Lung (tissue), 12 donors: ENCODE data around the gene LEKR1. TPM values are rescaled to one million over a fixed set of nuclear protein-coding genes. Genes with fewer than 3 reads are reported as not detected.

Experiments used
- ATAC-seq: fragments of 200-7000 bp; cut with Tn5 transposase; one replicate; pipeline ENCODE4 v1.9.1; 2020; ENCODE audit warnings: moderate number of reproducible peaks; ENCODE audit not compliant: insufficient read depth, low FRiP score
- DNase-seq, 3 donors: peaks; one replicate each; pipeline ENCODE4 v3.0.0-alpha.2; 2013 to 2017
- H3K27ac ChIP-seq, 2 donors: one replicate each; pipeline ENCODE4 v1.5.1; 2013; ENCODE audit warnings: mild to moderate bottlenecking in 2 of 2, moderate library complexity in 2 of 2, control low read depth in 1 of 2, inconsistent platforms in 1 of 2, low read depth in 1 of 2, low read length in 1 of 2
- H3K27me3 ChIP-seq, 3 donors: one replicate each; pipeline ENCODE4 v1.5.1; 2013; ENCODE audit warnings: low read length in 2 of 3; ENCODE audit not compliant: control insufficient read depth in 3 of 3, insufficient read depth in 3 of 3
- H3K36me3 ChIP-seq, 4 donors: one replicate each; pipeline ENCODE4 v1.5.1; 2013; ENCODE audit warnings: low read length in 4 of 4, mild to moderate bottlenecking in 1 of 4, moderate library complexity in 1 of 4; ENCODE audit not compliant: control insufficient read depth in 4 of 4, insufficient read depth in 4 of 4
- H3K4me1 ChIP-seq, 5 donors: one replicate each; pipeline ENCODE4 v1.5.1; 2013; ENCODE audit warnings: low read length in 5 of 5, mild to moderate bottlenecking in 2 of 5, moderate library complexity in 1 of 5; ENCODE audit not compliant: control insufficient read depth in 5 of 5, insufficient read depth in 5 of 5
- H3K4me3 ChIP-seq: one replicate; pipeline ENCODE4 v1.5.1; 2013; ENCODE audit warnings: mild to moderate bottlenecking, control low read depth, moderate library complexity
- H3K9ac ChIP-seq, 2 donors: one replicate each; pipeline ENCODE4 v1.5.1; 2013; ENCODE audit warnings: low read length in 2 of 2, control low read depth in 1 of 2; ENCODE audit not compliant: insufficient read depth in 1 of 2
- H3K9me3 ChIP-seq, 4 donors: one replicate each; pipeline ENCODE4 v1.5.1; 2013; ENCODE audit warnings: low read length in 3 of 4, mild to moderate bottlenecking in 1 of 4, moderate library complexity in 1 of 4; ENCODE audit not compliant: control insufficient read depth in 4 of 4, insufficient read depth in 3 of 4
- CTCF ChIP-seq: IDR thresholded peaks from 2 replicates; pipeline ENCODE4 v1.5.1; 2012; ENCODE audit warnings: mild to moderate bottlenecking; ENCODE audit errors: control extremely low read depth, extremely low read depth
- WGBS, 2 donors: extraction: QIAGEN DNeasy Blood & Tissue Kit; methylation state at CpG; one replicate each; pipeline ENCODE4 v1.1.7; 2013; 5-methylcytosine and 5-hydroxymethylcytosine counted together
- polyA plus RNA-seq, 2 donors: library from polyadenylated mRNA; stranded (reverse); fragments of 200-250 nt; gene quantifications; one replicate each; pipeline ENCODE4 v1.2.1, GENCODE V29; 2013
- total RNA-seq, 2 donors: library from RNA; depleted of rRNA in 1 of 2; stranded (reverse); fragments of >200 nt in 1 of 2; gene quantifications; one replicate each; pipeline ENCODE4 v1.2.1, GENCODE V29; 2014 to 2021
- donor health status: control.
- donor health status: control.
- donor health status: Bipolar disorder and iron deficiency.
- donor health status: healthy.
- donor health status: DM: yes; HTN: yes; CAD: no.

Gene LEKR1
- total and polyA plus RNA-seq, 4 donors, result 0.71 to 5.4 (median 3.2) TPM

GRCh38 chr3:156837115-156837514 is 11.0 kb downstream of the LEKR1 start:
- no peaks in the 10 kb centered on the region for H3K4me1 ChIP-seq
- no peak overlapping the region for H3K9ac ChIP-seq
- no peaks in the 10 kb centered on the region for H3K9me3 ChIP-seq
- H3K27me3 ChIP-seq, result no peaks in the 10 kb centered on the region
- H3K4me3 ChIP-seq, result no peak overlapping the region
- TF ChIP-seq CTCF, result no peak
- DNase-seq (no peak), ATAC-seq (no peak)
- no peak overlapping the region for H3K27ac ChIP-seq
- 71 to 77% methylated on average over 5 of the region's 5 CpGs for WGBS, 2 donors
- H3K36me3 ChIP-seq, result no peaks in the 10 kb centered on the region

- Histone ChIP-seq H3K4me3 (no peak overlapping the region), H3K9me3 (no peaks in the 10 kb centered on the region), H3K27me3 (no peaks in the 10 kb centered on the region), H3K27ac (no peak overlapping the region), H3K36me3 (no peaks in the 10 kb centered on the region), H3K9ac (no peak overlapping the region), H3K4me1 (no peaks in the 10 kb centered on the region)
- TF ChIP-seq CTCF, result no peak
- ATAC-seq (no peak), DNase-seq (no peak)
- 93 to 99% methylated on average over 3 of the region's 3 CpGs for WGBS, 2 donors
Measured at GRCh38 chr3:156838035-156838434, 11.9 kb downstream of the LEKR1 start.

- DNase-seq (no peak), ATAC-seq (no peak)
- no peaks in the 10 kb centered on the region for H3K9me3 ChIP-seq
- H3K4me1 ChIP-seq, result no peaks in the 10 kb centered on the region
- H3K27me3 ChIP-seq, result no peaks in the 10 kb centered on the region
- H3K4me3 ChIP-seq, result no peak overlapping the region
- H3K27ac ChIP-seq, result no peak overlapping the region
- H3K36me3 ChIP-seq, result no peaks in the 10 kb centered on the region
- WGBS, 2 donors, result 67 to 76% methylated on average over 3 of the region's 3 CpGs
- H3K9ac ChIP-seq, result no peak overlapping the region
- TF ChIP-seq CTCF, result no peak
Measured at GRCh38 chr3:156840826-156841689, 14.9 kb downstream of the LEKR1 start.
